Measurements from ENCODE around the gene MT1M.
"Not testable (repeated sequence)": the region's sequence is repeated elsewhere in the genome, so short reads cannot be mapped to it uniquely, and the experiment has no call there.

MT1M gene

GRCh38 chr16:56632156-56632847 is at the start of gene MT1M:
Gene MT1M, plus strand, starts transcription at chr16:56632659. Its CDS starts 73 bp downstream, at chr16:56632732.
- no peak within 1 kb of the TSS for H3K27ac ChIP-seq (ENCODE audit: low read depth, low read length)
- no peaks in the 10 kb centered on the region for H3K9me3 ChIP-seq (ENCODE audit: control insufficient read depth, insufficient read depth, low read length)
- H3K4me1 ChIP-seq (ENCODE audit: control insufficient read depth, insufficient read depth, low read length): 0 out of 2 replicates have a peak, but pooled peaks cover 3% of the 10 kb centered on the region
- peaks cover 97% of the 10 kb centered on the region for H3K27me3 ChIP-seq (ENCODE audit: control insufficient read depth, insufficient read depth, low read length)
- H3K36me3 ChIP-seq (ENCODE audit: control insufficient read depth, insufficient read depth, low read length): no peaks in the 10 kb centered on the region
- peak within 1 kb of the TSS; percentile 31; the same call in 1 of the 2 replicates for H3K4me3 ChIP-seq (ENCODE audit: low read depth, low read length)
- H3K9ac ChIP-seq (ENCODE audit: low read depth, low read length): no peak within 1 kb of the TSS

- not testable (repeated sequence) for H3K9me3 ChIP-seq (ENCODE audit: control insufficient read depth, insufficient read depth, low read length); H3K36me3 ChIP-seq (ENCODE audit: control insufficient read depth, insufficient read depth, low read length); H3K9ac ChIP-seq (ENCODE audit: low read depth, low read length); H3K4me3 ChIP-seq (ENCODE audit: low read depth, low read length); H3K4me1 ChIP-seq (ENCODE audit: control insufficient read depth, insufficient read depth, low read length); H3K27ac ChIP-seq (ENCODE audit: low read depth, low read length)
- peaks cover 26% of the 10 kb centered on the region for H3K27me3 ChIP-seq (ENCODE audit: control insufficient read depth, insufficient read depth, low read length)
Observed at GRCh38 chr16:56582911-56583310, 49.5 kb upstream of the MT1M start.

GRCh38 chr16:56583351-56584168 is 48.9 kb upstream of the MT1M start:
- Histone ChIP-seq H3K9me3 (ENCODE audit: control insufficient read depth, insufficient read depth, low read length) (no peaks in the 10 kb centered on the region), H3K27me3 (ENCODE audit: control insufficient read depth, insufficient read depth, low read length) (peaks cover 32% of the 10 kb centered on the region), H3K36me3 (ENCODE audit: control insufficient read depth, insufficient read depth, low read length) (no peaks in the 10 kb centered on the region), H3K9ac (ENCODE audit: low read depth, low read length) (no peak overlapping the region), H3K4me1 (ENCODE audit: control insufficient read depth, insufficient read depth, low read length) (no peaks in the 10 kb centered on the region), H3K4me3 (ENCODE audit: low read depth, low read length) (no peak overlapping the region), H3K27ac (ENCODE audit: low read depth, low read length) (no peak overlapping the region)

GRCh38 chr16:56584276-56584675 is 48.2 kb upstream of the MT1M start:
- H3K9me3 ChIP-seq (ENCODE audit: control insufficient read depth, insufficient read depth, low read length): no peaks in the 10 kb centered on the region
- H3K27me3 ChIP-seq (ENCODE audit: control insufficient read depth, insufficient read depth, low read length): peaks cover 39% of the 10 kb centered on the region
- no peaks in the 10 kb centered on the region for H3K4me1 ChIP-seq (ENCODE audit: control insufficient read depth, insufficient read depth, low read length)
- H3K27ac ChIP-seq (ENCODE audit: low read depth, low read length): no peak overlapping the region
- H3K4me3 ChIP-seq (ENCODE audit: low read depth, low read length): no peak overlapping the region
- H3K36me3 ChIP-seq (ENCODE audit: control insufficient read depth, insufficient read depth, low read length): no peaks in the 10 kb centered on the region
- no peak overlapping the region for H3K9ac ChIP-seq (ENCODE audit: low read depth, low read length)

GRCh38 chr16:56588781-56589140 is 43.7 kb upstream of the MT1M start:
- no peaks in the 10 kb centered on the region for H3K9me3 ChIP-seq (ENCODE audit: control insufficient read depth, insufficient read depth, low read length)
- H3K4me3 ChIP-seq (ENCODE audit: low read depth, low read length): peak overlapping the region; percentile 64
- no peaks in the 10 kb centered on the region; the same call in 1 of the 2 replicates for H3K4me1 ChIP-seq (ENCODE audit: control insufficient read depth, insufficient read depth, low read length)
- peaks cover 68% of the 10 kb centered on the region for H3K27me3 ChIP-seq (ENCODE audit: control insufficient read depth, insufficient read depth, low read length)
- H3K9ac ChIP-seq (ENCODE audit: low read depth, low read length): no peak overlapping the region
- no peaks in the 10 kb centered on the region for H3K36me3 ChIP-seq (ENCODE audit: control insufficient read depth, insufficient read depth, low read length)
- H3K27ac ChIP-seq (ENCODE audit: low read depth, low read length): no peak overlapping the region

GRCh38 chr16:56589141-56590039 is 43.1 kb upstream of the MT1M start, which contains the start of gene MT3:
Gene MT3, plus strand, starts transcription at chr16:56589528. Its CDS starts 63 bp downstream, at chr16:56589591.
- no peak within 1 kb of the TSS for H3K27ac ChIP-seq (ENCODE audit: low read depth, low read length)
- H3K36me3 ChIP-seq (ENCODE audit: control insufficient read depth, insufficient read depth, low read length): no peaks in the 10 kb centered on the region
- H3K9ac ChIP-seq (ENCODE audit: low read depth, low read length): no peak within 1 kb of the TSS
- H3K27me3 ChIP-seq (ENCODE audit: control insufficient read depth, insufficient read depth, low read length): peaks cover 67% of the 10 kb centered on the region
- no peaks in the 10 kb centered on the region for H3K9me3 ChIP-seq (ENCODE audit: control insufficient read depth, insufficient read depth, low read length)
- H3K4me1 ChIP-seq (ENCODE audit: control insufficient read depth, insufficient read depth, low read length): no peaks in the 10 kb centered on the region; the same call in 1 of the 2 replicates
- H3K4me3 ChIP-seq (ENCODE audit: low read depth, low read length): peak within 1 kb of the TSS; percentile 64

- no peaks in the 10 kb centered on the region for H3K36me3 ChIP-seq (ENCODE audit: control insufficient read depth, insufficient read depth, low read length)
- no peak overlapping the region for H3K27ac ChIP-seq (ENCODE audit: low read depth, low read length)
- H3K9ac ChIP-seq (ENCODE audit: low read depth, low read length): no peak overlapping the region
- peaks cover 55% of the 10 kb centered on the region for H3K27me3 ChIP-seq (ENCODE audit: control insufficient read depth, insufficient read depth, low read length)
- no peaks in the 10 kb centered on the region for H3K9me3 ChIP-seq (ENCODE audit: control insufficient read depth, insufficient read depth, low read length)
- H3K4me3 ChIP-seq (ENCODE audit: low read depth, low read length): no peak overlapping the region
- H3K4me1 ChIP-seq (ENCODE audit: control insufficient read depth, insufficient read depth, low read length): no peaks in the 10 kb centered on the region; the same call in 1 of the 2 replicates
Observed at GRCh38 chr16:56591377-56592060, 40.9 kb upstream of the MT1M start.

GRCh38 chr16:56593573-56594291 is 38.7 kb upstream of the MT1M start:
- Histone ChIP-seq H3K27me3 (ENCODE audit: control insufficient read depth, insufficient read depth, low read length) (peaks cover 34% of the 10 kb centered on the region), H3K4me1 (ENCODE audit: control insufficient read depth, insufficient read depth, low read length) (no peaks in the 10 kb centered on the region; the same call in 1 of the 2 replicates), H3K27ac (ENCODE audit: low read depth, low read length) (no peak overlapping the region), H3K9me3 (ENCODE audit: control insufficient read depth, insufficient read depth, low read length) (no peaks in the 10 kb centered on the region), H3K9ac (ENCODE audit: low read depth, low read length) (no peak overlapping the region), H3K36me3 (ENCODE audit: control insufficient read depth, insufficient read depth, low read length) (no peaks in the 10 kb centered on the region), H3K4me3 (ENCODE audit: low read depth, low read length) (no peak overlapping the region)

GRCh38 chr16:56594292-56594619 is 38.2 kb upstream of the MT1M start:
- H3K27me3 ChIP-seq (ENCODE audit: control insufficient read depth, insufficient read depth, low read length): peaks cover 28% of the 10 kb centered on the region
- no peaks in the 10 kb centered on the region; the same call in 1 of the 2 replicates for H3K4me1 ChIP-seq (ENCODE audit: control insufficient read depth, insufficient read depth, low read length)
- H3K9me3 ChIP-seq (ENCODE audit: control insufficient read depth, insufficient read depth, low read length): no peaks in the 10 kb centered on the region
- H3K4me3 ChIP-seq (ENCODE audit: low read depth, low read length): no peak overlapping the region
- H3K27ac ChIP-seq (ENCODE audit: low read depth, low read length): no peak overlapping the region
- no peaks in the 10 kb centered on the region for H3K36me3 ChIP-seq (ENCODE audit: control insufficient read depth, insufficient read depth, low read length)
- H3K9ac ChIP-seq (ENCODE audit: low read depth, low read length): no peak overlapping the region

All from HUES48 (cell line).